Measurements from ENCODE around the gene PKN2.
"Not testable (repeated sequence)": the region's sequence is repeated elsewhere in the genome, so short reads cannot be mapped to it uniquely, and the experiment has no call there.

The PKN2 gene

GRCh38 chr1:88698764-88699163 lies 14.7 kb downstream of the PKN2 start:
- no peaks in the 10 kb centered on the region for H3K4me1 ChIP-seq
- DNase-seq: no peak
- TF ChIP-seq, protein P1, sequence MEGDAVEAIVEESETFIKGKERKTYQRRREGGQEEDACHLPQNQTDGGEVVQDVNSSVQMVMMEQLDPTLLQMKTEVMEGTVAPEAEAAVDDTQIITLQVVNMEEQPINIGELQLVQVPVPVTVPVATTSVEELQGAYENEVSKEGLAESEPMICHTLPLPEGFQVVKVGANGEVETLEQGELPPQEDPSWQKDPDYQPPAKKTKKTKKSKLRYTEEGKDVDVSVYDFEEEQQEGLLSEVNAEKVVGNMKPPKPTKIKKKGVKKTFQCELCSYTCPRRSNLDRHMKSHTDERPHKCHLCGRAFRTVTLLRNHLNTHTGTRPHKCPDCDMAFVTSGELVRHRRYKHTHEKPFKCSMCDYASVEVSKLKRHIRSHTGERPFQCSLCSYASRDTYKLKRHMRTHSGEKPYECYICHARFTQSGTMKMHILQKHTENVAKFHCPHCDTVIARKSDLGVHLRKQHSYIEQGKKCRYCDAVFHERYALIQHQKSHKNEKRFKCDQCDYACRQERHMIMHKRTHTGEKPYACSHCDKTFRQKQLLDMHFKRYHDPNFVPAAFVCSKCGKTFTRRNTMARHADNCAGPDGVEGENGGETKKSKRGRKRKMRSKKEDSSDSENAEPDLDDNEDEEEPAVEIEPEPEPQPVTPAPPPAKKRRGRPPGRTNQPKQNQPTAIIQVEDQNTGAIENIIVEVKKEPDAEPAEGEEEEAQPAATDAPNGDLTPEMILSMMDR (IDR thresholded peaks at IDR 0.05; ENCODE audit: low read depth, low read length): no peak
- H3K36me3 ChIP-seq: no peaks in the 10 kb centered on the region
- H3K4me3 ChIP-seq (ENCODE audit: low read depth, low read length): no peak overlapping the region
- H3K9me3 ChIP-seq: no peaks in the 10 kb centered on the region
- no peaks in the 10 kb centered on the region for H3K27me3 ChIP-seq

GRCh38 chr1:88700425-88701013 lies 16.4 kb downstream of the PKN2 start:
- Histone ChIP-seq H3K27me3 (no peaks in the 10 kb centered on the region), H3K9me3 (no peaks in the 10 kb centered on the region), H3K4me1 (no peaks in the 10 kb centered on the region), H3K36me3 (no peaks in the 10 kb centered on the region), H3K4me3 (ENCODE audit: low read depth, low read length) (no peak overlapping the region)
- no peak for DNase-seq
- TF ChIP-seq, protein P1 (IDR thresholded peaks at IDR 0.05; ENCODE audit: low read depth, low read length): no peak

GRCh38 chr1:88701275-88701674 lies 17.2 kb downstream of the PKN2 start:
- no peaks in the 10 kb centered on the region for H3K27me3 ChIP-seq
- no peak overlapping the region for H3K4me3 ChIP-seq (ENCODE audit: low read depth, low read length)
- TF ChIP-seq, protein P1 (IDR thresholded peaks at IDR 0.05; ENCODE audit: low read depth, low read length): no peak

DNA sequence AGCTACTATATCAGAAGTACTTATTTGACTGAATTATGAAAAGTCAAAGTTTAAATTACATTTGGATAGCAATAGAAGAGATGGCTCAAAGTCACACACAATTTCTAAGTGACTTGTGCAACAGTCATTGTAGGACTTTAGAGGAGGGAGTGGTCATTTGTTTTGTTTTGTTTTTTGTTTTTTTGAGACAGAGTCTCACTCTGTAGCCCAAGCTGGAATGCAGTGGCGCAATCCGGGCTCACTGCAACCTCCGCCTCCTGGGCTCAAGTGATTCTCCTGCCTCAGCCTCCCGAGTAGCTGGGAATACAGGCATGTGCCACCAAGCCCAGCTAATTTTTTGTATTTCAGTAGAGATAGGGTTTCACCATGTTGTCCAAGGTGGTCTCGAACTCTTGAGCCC lies 17.7 kb downstream of the PKN2 start:
- H3K4me3 ChIP-seq (ENCODE audit: low read depth, low read length): not testable (repeated sequence)

More at GRCh38 chr1:88701275-88701674, 17.2 kb downstream of the PKN2 start:
- Histone ChIP-seq H3K9me3 (no peaks in the 10 kb centered on the region), H3K4me1 (no peaks in the 10 kb centered on the region), H3K36me3 (no peaks in the 10 kb centered on the region)
- no peak for DNase-seq

GRCh38 chr1:88708011-88708410 lies 23.9 kb downstream of the PKN2 start:
- no peaks in the 10 kb centered on the region for H3K4me1 ChIP-seq
- no peak for DNase-seq

More for the DNA sequence above, 17.7 kb downstream of the PKN2 start:
- H3K36me3 ChIP-seq, DNase-seq, H3K4me1 ChIP-seq, H3K27me3 ChIP-seq, H3K9me3 ChIP-seq: not testable (repeated sequence)

DNA sequence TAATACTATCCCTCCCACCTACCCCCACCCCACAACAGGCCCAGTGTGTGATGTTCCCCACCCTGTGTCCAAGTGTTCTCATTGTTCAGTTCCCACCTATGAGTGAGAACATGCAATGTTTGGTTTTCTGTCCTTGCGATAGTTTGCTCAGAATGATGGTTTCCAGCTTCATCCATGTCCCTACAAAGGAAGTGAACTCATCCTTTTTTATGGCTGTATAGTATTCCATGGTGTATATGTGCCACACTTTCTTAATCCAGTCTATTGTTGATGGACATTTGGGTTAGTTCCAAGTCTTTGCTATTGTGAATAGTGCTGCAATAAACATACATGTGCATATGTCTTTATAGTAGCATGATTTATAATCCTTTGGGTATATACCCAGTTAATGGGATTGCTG lies 28.8 kb downstream of the PKN2 start:
- H3K4me1 ChIP-seq; H3K27me3 ChIP-seq; H3K36me3 ChIP-seq; H3K9me3 ChIP-seq; DNase-seq; H3K4me3 ChIP-seq (ENCODE audit: low read depth, low read length): not testable (repeated sequence)

More at GRCh38 chr1:88708011-88708410, 23.9 kb downstream of the PKN2 start:
- H3K36me3 ChIP-seq: no peaks in the 10 kb centered on the region
- H3K9me3 ChIP-seq: no peaks in the 10 kb centered on the region
- H3K4me3 ChIP-seq (ENCODE audit: low read depth, low read length): no peak overlapping the region
- no peaks in the 10 kb centered on the region for H3K27me3 ChIP-seq
- TF ChIP-seq, protein P1 (IDR thresholded peaks at IDR 0.05; ENCODE audit: low read depth, low read length): no peak

- H3K4me1 ChIP-seq; H3K4me3 ChIP-seq (ENCODE audit: low read depth, low read length); DNase-seq; H3K36me3 ChIP-seq; H3K27me3 ChIP-seq; H3K9me3 ChIP-seq: not testable (repeated sequence)
These were observed 32.5 kb downstream of the PKN2 start for GRCh38 chr1:88716571-88716970.

GRCh38 chr1:88722492-88722891 lies 38.4 kb downstream of the PKN2 start:
- H3K9me3 ChIP-seq: no peaks in the 10 kb centered on the region

More at GRCh38 chr1:88722492-88722891, 38.4 kb downstream of the PKN2 start:
- no peaks in the 10 kb centered on the region for H3K27me3 ChIP-seq
- TF ChIP-seq, protein P1 (IDR thresholded peaks at IDR 0.05; ENCODE audit: low read depth, low read length): no peak
- H3K36me3 ChIP-seq: no peaks in the 10 kb centered on the region
- no peaks in the 10 kb centered on the region for H3K4me1 ChIP-seq
- DNase-seq: no peak
- H3K4me3 ChIP-seq (ENCODE audit: low read depth, low read length): no peak overlapping the region
